ENCODE data around the gene ZC3H7A. TPM values are rescaled to one million over a fixed set of nuclear protein-coding genes. Genes with fewer than 3 reads are reported as not detected.

ZC3H7A gene
- 30.0 and 40.8 TPM in 2 replicates for total RNA-seq

GRCh38 chr16:11797166-11797956 is at the start of gene ZC3H7A:
Gene ZC3H7A, minus strand, starts transcription at chr16:11797258. Its CDS starts 14,904 bp downstream, at chr16:11782354.

GRCh38 chr16:11742536-11743307 is 54.3 kb downstream of the ZC3H7A start, which contains the start of gene TXNDC11:
Gene TXNDC11, minus strand, starts transcription at chr16:11742857. Its CDS starts 127 bp downstream, at chr16:11742730.

Small RNA genes lying within 50 kb of the gene (small RNA-seq; reads per million reads assigned to genes)
- not detected for gene RF00017

Other genes starting within 250 kb of the ZC3H7A start
- gene LITAF, start 210.3 kb downstream of the ZC3H7A start, total RNA-seq = 22.4 and 24.5 TPM in 2 replicates
- 3.1 and 7.9 TPM in 2 replicates for gene SNN, start 128.8 kb downstream of the ZC3H7A start, total RNA-seq
- gene TXNDC11, start 54.4 kb downstream of the ZC3H7A start, total RNA-seq = 27.5 and 45.4 TPM in 2 replicates
- gene RSL1D1, start 54.3 kb upstream of the ZC3H7A start, total RNA-seq = 57.7 and 84.8 TPM in 2 replicates
- 42.0 and 49.5 TPM in 2 replicates for gene GSPT1, start 118.7 kb upstream of the ZC3H7A start, total RNA-seq
- 4.9 and 7.5 TPM in 2 replicates for gene NPIPB2, start 144.8 kb upstream of the ZC3H7A start, total RNA-seq
- not detected in 2 replicates for gene TNFRSF17, start 168.0 kb upstream of the ZC3H7A start, total RNA-seq
- gene SNX29, start 179.5 kb upstream of the ZC3H7A start, total RNA-seq = 11.0 and 11.2 TPM in 2 replicates

Data from placental epithelial cell (primary cell).